HepG2 (cell line): ENCODE data around the gene BIVM. TPM values are rescaled to one million over a fixed set of nuclear protein-coding genes. Genes with fewer than 3 reads are reported as not detected.

Source experiments
- ATAC-seq: fragments of 200-7000 bp; cut with Tn5 transposase; 3 replicates; pipeline ENCODE4 v1.9.1; 2020; ENCODE audit warnings: mild to moderate bottlenecking, moderate library complexity
- BruUV-seq: library from RNA; stranded (reverse); fragments of 400-500 nt; replicated peaks from 2 replicates; lab custom pipeline; 2021; lab: Mats Ljungman, UMichigan
- CTCF ChIA-PET: fragments of 300-600 bp; formaldehyde crosslinking; extraction: SDS; loops from one replicate; lab custom pipeline; 2021; ENCODE audit warnings: low total read pairs, inconsistent platforms, low intra/inter-chr PET ratio; lab: Yijun Ruan, JAX
- POLR2A ChIA-PET: fragments of 350-600 bp; sonication (Branson Sonifier 250); formaldehyde crosslinking; loops from one replicate; lab custom pipeline; 2020; ENCODE audit warnings: antibody characterized with exemption, inconsistent platforms; lab: Yijun Ruan, JAX
- DNase-seq: peaks from one replicate; pipeline ENCODE4 v3.0.0-alpha.2; 2015; ENCODE audit warnings: low spot score
- FAIRE-seq: peaks from 3 replicates; lab custom pipeline; 2011; peaks lifted over from hg19 to GRCh38; lab: Jason Lieb, UNC
- H2AFZ ChIP-seq: one replicate; pipeline ENCODE4 v1.6.1; 2011; ENCODE audit warnings: low read length, inconsistent platforms
- H3K27ac ChIP-seq: fragments of 300-600 bp; 3 replicates; pipeline ENCODE4 v1.8.0; 2011; ENCODE audit warnings: mixed run types, mild to moderate bottlenecking, mixed read lengths, low read length, inconsistent platforms; ENCODE audit not compliant: insufficient read depth; ENCODE audit errors: extremely low read length
- H3K27me3 ChIP-seq, 2 experiments: fragments of 200-600 bp in 1 of 2; 2 replicates in 1 of 2; 3 replicates in 1 of 2; pipeline versions ENCODE4 v1.6.0 to v1.8.0; 2011; ENCODE audit warnings: low read length in 2 of 2, mild to moderate bottlenecking in 2 of 2, moderate library complexity in 2 of 2, inconsistent platforms in 1 of 2; ENCODE audit not compliant: insufficient read depth in 2 of 2, control insufficient read depth in 1 of 2
- H3K36me3 ChIP-seq, 2 experiments: fragments of 200-600 bp in 1 of 2; replicated peaks in 1 of 2; 2 replicates in 1 of 2; 3 replicates in 1 of 2; pipeline versions ENCODE4 v1.5.1 to v1.8.0; 2011; ENCODE audit warnings: low read length in 2 of 2, inconsistent platforms in 1 of 2; ENCODE audit not compliant: insufficient read depth in 2 of 2, control insufficient read depth in 1 of 2
- H3K4me1 ChIP-seq: 2 replicates; pipeline ENCODE4 v1.5.1; 2012; ENCODE audit warnings: low read length, inconsistent platforms; ENCODE audit not compliant: insufficient read depth
- H3K4me2 ChIP-seq: 2 replicates; pipeline ENCODE4 v1.6.0; 2011; ENCODE audit warnings: low read depth, low read length, inconsistent platforms
- H3K4me3 ChIP-seq, 3 experiments: fragments of 200-600 bp in 1 of 3; sonication (generic), shearing (Covaris generic) in 1 of 3; replicated peaks in 1 of 3; 2 replicates each; pipeline ENCODE4 v1.5.1; 2011 to 2016; ENCODE audit warnings: low read length in 3 of 3, inconsistent platforms in 2 of 3, low read depth in 2 of 3, mild to moderate bottlenecking in 2 of 3, control low read depth in 1 of 3, mixed read lengths in 1 of 3; ENCODE audit not compliant: insufficient read depth in 1 of 3
- H3K79me2 ChIP-seq: one replicate; pipeline ENCODE4 v1.6.1; 2011; ENCODE audit warnings: low read length, inconsistent platforms; ENCODE audit not compliant: insufficient read depth
- H3K9ac ChIP-seq: 2 replicates; pipeline ENCODE4 v1.6.0; 2011; ENCODE audit warnings: mild to moderate bottlenecking, low read depth, low read length, inconsistent platforms; ENCODE audit not compliant: insufficient read depth
- H3K9me3 ChIP-seq: 2 replicates; pipeline ENCODE4 v1.5.1; 2012; ENCODE audit warnings: mild to moderate bottlenecking, low read length
- H4K20me1 ChIP-seq: 2 replicates; pipeline ENCODE4 v1.6.0; 2011; ENCODE audit warnings: inconsistent platforms, mild to moderate bottlenecking, low read length, moderate library complexity; ENCODE audit not compliant: insufficient read depth
- ATF1 ChIP-seq: IDR thresholded peaks from 2 replicates; pipeline ENCODE4 v1.6.1; 2016; ENCODE audit warnings: mild to moderate bottlenecking, control low read depth
- BCLAF1 ChIP-seq: fragments of 450-650 bp; IDR thresholded peaks from 2 replicates; pipeline ENCODE4 v1.6.1; 2017; ENCODE audit warnings: mild to moderate bottlenecking
- CBX2 ChIP-seq, 2 experiments: fragments of 200-600 bp in 1 of 2; sonication (generic); formaldehyde crosslinking in 1 of 2; IDR thresholded peaks; 2 replicates each; pipeline versions ENCODE4 v1.7.0 to v1.8.1; 2018 to 2022; ENCODE audit warnings: low read depth in 2 of 2, low read length in 1 of 2, mild to moderate bottlenecking in 1 of 2, missing genetic modification reagents in 1 of 2
- GATA4 ChIP-seq: sonication (generic); IDR thresholded peaks from 2 replicates; pipeline ENCODE4 v1.6.1; 2016; ENCODE audit warnings: antibody characterized with exemption, low read depth, borderline replicate concordance
- KLF16 ChIP-seq, 2 experiments: sonication (generic) in 1 of 2; formaldehyde crosslinking in 1 of 2; IDR thresholded peaks; 2 replicates each; pipeline versions ENCODE4 v1.6.1 to v1.8.0; 2016 to 2023; ENCODE audit warnings: missing genetic modification reagents in 2 of 2, missing compliant biosample characterization in 1 of 2
- MXI1 ChIP-seq: IDR thresholded peaks from 3 replicates; pipeline ENCODE4 v1.6.1; 2012; ENCODE audit warnings: low read depth, low read length, inconsistent platforms, borderline replicate concordance
- ZFAT ChIP-seq: sonication (generic); formaldehyde crosslinking; conservative IDR thresholded peaks from 2 replicates; pipeline ENCODE4 v1.8.1; 2023; ENCODE audit warnings: missing genetic modification reagents, inconsistent platforms
- ZNF33A ChIP-seq: sonication (generic); formaldehyde crosslinking; IDR thresholded peaks from 2 replicates; pipeline ENCODE4 v1.5.1; 2020; ENCODE audit warnings: missing genetic modification reagents, mild to moderate bottlenecking, moderate library complexity, borderline replicate concordance
- ZNF569 ChIP-seq: sonication (generic); formaldehyde crosslinking; IDR thresholded peaks from 2 replicates; pipeline ENCODE4 v1.5.0; 2020; ENCODE audit warnings: mild to moderate bottlenecking, missing genetic modification reagents, moderate library complexity, borderline replicate concordance
- ZNF724P ChIP-seq: sonication (generic); formaldehyde crosslinking; IDR thresholded peaks from 2 replicates; pipeline ENCODE4 v1.8.0; 2022; ENCODE audit warnings: missing genetic modification reagents, borderline replicate concordance
- ZNF740 ChIP-seq: sonication (generic); formaldehyde crosslinking; IDR thresholded peaks from 2 replicates; pipeline ENCODE4 v1.4.0; 2020; ENCODE audit warnings: missing genetic modification reagents
- ZSCAN25 ChIP-seq: sonication (generic); formaldehyde crosslinking; IDR thresholded peaks from 2 replicates; pipeline ENCODE4 v1.8.0; 2022; ENCODE audit warnings: mild to moderate bottlenecking, missing genetic modification reagents
- WGBS: methylation state at CpG from one replicate; pipeline ENCODE4 v1.1.6; 2017; ENCODE audit warnings: low lambda C conversion rate; 5-methylcytosine and 5-hydroxymethylcytosine counted together
- in situ Hi-C: cut with HindIII; loops from 2 replicates; pipeline ENCODE4 v1.10.0; 2017; ENCODE audit warnings: low pct_unique_long_range_greater_than_20kb; ENCODE audit not compliant: extremely low pct_ligation_motif_present
- intact Hi-C: fragments of 100-400 bp; cut with micrococcal nuclease; formaldehyde crosslinking; loops from one replicate; pipeline ENCODE4 v1.10.0; 2022; ENCODE audit not compliant: unreplicated experiment
- polyA plus RNA-seq, 8 experiments: library from polyadenylated mRNA; depleted of rRNA in 3 of 8; stranded (reverse) in 7 of 8; unstranded in 1 of 8; fragments of >200 nt; fragmentation: Illumina TruSeq in 4 of 8; extraction: Trizol in 4 of 8; gene quantifications; 2 replicates each; pipeline versions ENCODE4 v1.2.1 to v1.2.3, GENCODE V29; 2011 to 2016; ENCODE audit warnings: low read depth in 4 of 8, missing spikeins in 1 of 8, mixed read lengths in 1 of 8; ENCODE audit not compliant: insufficient read depth in 1 of 8
- total RNA-seq, 5 experiments: library from RNA; depleted of rRNA; stranded (reverse); fragments of >200 nt; fragmentation: Illumina TruSeq; extraction: Trizol; gene quantifications; 2 replicates each; pipeline ENCODE4 v1.2.3, GENCODE V29; 2016; ENCODE audit warnings: low read depth in 1 of 5

Gene BIVM
- total and polyA plus RNA-seq, 2 of the 13 experiments (the other 11 are each of a cell fraction or from before 2014, with no cell fraction given): 10.4 to 15.8 TPM

- 92% methylated on average over 5 of the region's 5 CpGs for WGBS
- Histone ChIP-seq H3K36me3 (peaks cover 6 to 20% of the 10 kb centered on the region in 2 experiments; a peak in 3 of 5 replicates), H3K27ac (no peak overlapping the region), H3K79me2 (no peaks in the 10 kb centered on the region), H2AFZ (no peak overlapping the region), H3K27me3 (no peaks in the 10 kb centered on the region; a peak in 1 of 5 replicates), H3K9ac (no peak overlapping the region), H3K9me3 (no peaks in the 10 kb centered on the region), H4K20me1 (no peaks in the 10 kb centered on the region), H3K4me1 (peaks cover 7% of the 10 kb centered on the region; the same call in 1 of the 2 replicates), H3K4me3 (no peak overlapping the region), H3K4me2 (no peak overlapping the region)
- no TSS peak for BruUV-seq
- no peak for ATAC-seq
- FAIRE-seq: no peak
- TF ChIP-seq ZSCAN25 (CRISPR knock-in tag) (no peak), KLF16 (CRISPR knock-in tag; IDR thresholded peaks at IDR 0.05) (no peak), GATA4 (no peak)
- in situ Hi-C loops (no loop called here), intact Hi-C loops (no loop called here)
- DNase-seq: no peak
- CTCF ChIA-PET: no interaction called here
- POLR2A ChIA-PET: no interaction called here
Measured at GRCh38 chr13:102878481-102878880, 79.6 kb downstream of the BIVM start.

- no peaks in the 10 kb centered on the region; a peak in 1 of 5 replicates for H3K27me3 ChIP-seq
- FAIRE-seq: no peak
- no peak for ATAC-seq
- no peak overlapping the region for H3K9ac ChIP-seq
- H3K4me1 ChIP-seq: peaks cover 7% of the 10 kb centered on the region; the same call in 1 of the 2 replicates
- H3K79me2 ChIP-seq: no peaks in the 10 kb centered on the region
- intact Hi-C loops (no loop called here), in situ Hi-C loops (no loop called here)
- no peak overlapping the region for H3K4me3 ChIP-seq
- no peak overlapping the region for H2AFZ ChIP-seq
- H3K27ac ChIP-seq: no peak overlapping the region
- DNase-seq: no peak
- no TSS peak for BruUV-seq
- ChIA-PET CTCF (no interaction called here), POLR2A (no interaction called here)
- H3K9me3 ChIP-seq: no peaks in the 10 kb centered on the region
- peaks cover 6 to 17% of the 10 kb centered on the region in 2 experiments; a peak in 3 of 5 replicates for H3K36me3 ChIP-seq
- H4K20me1 ChIP-seq: no peaks in the 10 kb centered on the region
- no peak overlapping the region for H3K4me2 ChIP-seq
- 94% methylated on average over 13 of the region's 13 CpGs for WGBS
- no peak for TF ChIP-seq CBX2 (IDR thresholded peaks at IDR 0.05; ENCODE audit: low read depth, low read length)
- no peak for TF ChIP-seq CBX2 (CRISPR knock-in tag; IDR thresholded peaks at IDR 0.05; ENCODE audit: low read depth)
- no peak for TF ChIP-seq ZFAT (CRISPR knock-in tag)
- TF ChIP-seq BCLAF1: no peak
- no peak for TF ChIP-seq ZNF33A
- no peak for TF ChIP-seq ATF1 (CRISPR knock-in tag)
- no peak for TF ChIP-seq ZNF569 (CRISPR knock-in tag)
- no peak for TF ChIP-seq ZNF724P (CRISPR knock-in tag)
- no peak for TF ChIP-seq MXI1
- no peak for TF ChIP-seq ZNF740 (CRISPR knock-in tag)
Measured at GRCh38 chr13:102879793-102880499, 81.0 kb downstream of the BIVM start.
